ENCODE results near the gene FAM81A. TPM values are rescaled to one million over a fixed set of nuclear protein-coding genes. Genes with fewer than 3 reads are reported as not detected.
A peak's percentile ranks its signal among the peaks of the same experiment; 100 is the strongest.

The FAM81A gene
- polyA plus RNA-seq, 1 donor (not counting 4 experiments of a cell fraction or from before 2014, with no cell fraction given), result 0.84 TPM

GRCh38 chr15:59553879-59554735, 116.1 kb downstream of the FAM81A start:
- H3K79me2 ChIP-seq (ENCODE audit: control insufficient read depth, insufficient read depth, low read length), result no peaks in the 10 kb centered on the region
- dilution Hi-C loops (cut with MboI; ENCODE audit: extremely low pct_ligation_motif_present, low sequenced_read_pairs), result no loop called here
- TF ChIP-seq, protein P1, sequence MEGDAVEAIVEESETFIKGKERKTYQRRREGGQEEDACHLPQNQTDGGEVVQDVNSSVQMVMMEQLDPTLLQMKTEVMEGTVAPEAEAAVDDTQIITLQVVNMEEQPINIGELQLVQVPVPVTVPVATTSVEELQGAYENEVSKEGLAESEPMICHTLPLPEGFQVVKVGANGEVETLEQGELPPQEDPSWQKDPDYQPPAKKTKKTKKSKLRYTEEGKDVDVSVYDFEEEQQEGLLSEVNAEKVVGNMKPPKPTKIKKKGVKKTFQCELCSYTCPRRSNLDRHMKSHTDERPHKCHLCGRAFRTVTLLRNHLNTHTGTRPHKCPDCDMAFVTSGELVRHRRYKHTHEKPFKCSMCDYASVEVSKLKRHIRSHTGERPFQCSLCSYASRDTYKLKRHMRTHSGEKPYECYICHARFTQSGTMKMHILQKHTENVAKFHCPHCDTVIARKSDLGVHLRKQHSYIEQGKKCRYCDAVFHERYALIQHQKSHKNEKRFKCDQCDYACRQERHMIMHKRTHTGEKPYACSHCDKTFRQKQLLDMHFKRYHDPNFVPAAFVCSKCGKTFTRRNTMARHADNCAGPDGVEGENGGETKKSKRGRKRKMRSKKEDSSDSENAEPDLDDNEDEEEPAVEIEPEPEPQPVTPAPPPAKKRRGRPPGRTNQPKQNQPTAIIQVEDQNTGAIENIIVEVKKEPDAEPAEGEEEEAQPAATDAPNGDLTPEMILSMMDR (optimal IDR thresholded peaks at IDR 0.05 in 1 of 3, IDR thresholded peaks at IDR 0.05 in 1 of 3, conservative IDR thresholded peaks at IDR 0.05 in 1 of 3; ENCODE audit: extremely low read depth in 1 of 3, insufficient read depth in 2 of 3, low read length in 3 of 3), result no peak
- H3K4me3 ChIP-seq (ENCODE audit: control insufficient read depth in 2 of 3, extremely low read depth in 1 of 3, insufficient read depth in 2 of 3, low read depth in 1 of 3, low read length in 3 of 3), result peak overlapping the region in 1 of 3 experiments; percentile 12
- no peaks in the 10 kb centered on the region for H4K20me1 ChIP-seq (ENCODE audit: control insufficient read depth, extremely low read depth, insufficient read depth, low read length)
- no peak for DNase-seq (ENCODE audit: low read depth, low spot score)
- H3K4me1 ChIP-seq (ENCODE audit: control insufficient read depth, extremely low read depth, insufficient read depth, low read length), result peaks cover 28% of the 10 kb centered on the region
- peak overlapping the region; percentile 11 for H2AFZ ChIP-seq (ENCODE audit: control insufficient read depth, low read length)
- peak; percentile 95 for FAIRE-seq
- no peaks in the 10 kb centered on the region for H3K27me3 ChIP-seq (ENCODE audit: control insufficient read depth, extremely low read depth, insufficient read depth, low read length)
- no peaks in the 10 kb centered on the region for H3K9me1 ChIP-seq (ENCODE audit: control insufficient read depth, extremely low read depth, insufficient read depth, low read length)
- H3K27ac ChIP-seq (ENCODE audit: control insufficient read depth, insufficient read depth, low read length), result peak overlapping the region; percentile 6
- H3K4me2 ChIP-seq (ENCODE audit: control insufficient read depth, extremely low read depth, insufficient read depth, low read depth, low read length), result peak overlapping the region; percentile 55
- no peak overlapping the region for H3K9ac ChIP-seq (ENCODE audit: control insufficient read depth, extremely low read depth, insufficient read depth, low read length)
- H3K9me3 ChIP-seq (ENCODE audit: control insufficient read depth, low read depth, low read length), result no peaks in the 10 kb centered on the region
- H3K36me3 ChIP-seq (ENCODE audit: control insufficient read depth in 2 of 2, extremely low read depth in 1 of 2, insufficient read depth in 2 of 2, low read length in 2 of 2), result no peaks in the 10 kb centered on the region

GRCh38 chr15:59555696-59556095, 117.7 kb downstream of the FAM81A start:
- Histone ChIP-seq H2AFZ (ENCODE audit: control insufficient read depth, low read length) (peak overlapping the region; percentile 33), H3K4me2 (ENCODE audit: control insufficient read depth, extremely low read depth, insufficient read depth, low read depth, low read length) (peak overlapping the region; percentile 45), H4K20me1 (ENCODE audit: control insufficient read depth, extremely low read depth, insufficient read depth, low read length) (no peaks in the 10 kb centered on the region), H3K36me3 (ENCODE audit: control insufficient read depth in 2 of 2, extremely low read depth in 1 of 2, insufficient read depth in 2 of 2, low read length in 2 of 2) (no peaks in the 10 kb centered on the region), H3K9me3 (ENCODE audit: control insufficient read depth, low read depth, low read length) (no peaks in the 10 kb centered on the region), H3K4me3 (ENCODE audit: control insufficient read depth in 2 of 3, extremely low read depth in 1 of 3, insufficient read depth in 2 of 3, low read depth in 1 of 3, low read length in 3 of 3) (no peak overlapping the region), H3K27me3 (ENCODE audit: control insufficient read depth, extremely low read depth, insufficient read depth, low read length) (no peaks in the 10 kb centered on the region), H3K9me1 (ENCODE audit: control insufficient read depth, extremely low read depth, insufficient read depth, low read length) (no peaks in the 10 kb centered on the region), H3K4me1 (ENCODE audit: control insufficient read depth, extremely low read depth, insufficient read depth, low read length) (peaks cover 28% of the 10 kb centered on the region), H3K79me2 (ENCODE audit: control insufficient read depth, insufficient read depth, low read length) (no peaks in the 10 kb centered on the region), H3K27ac (ENCODE audit: control insufficient read depth, insufficient read depth, low read length) (peak overlapping the region; percentile 38), H3K9ac (ENCODE audit: control insufficient read depth, extremely low read depth, insufficient read depth, low read length) (no peak overlapping the region)
- dilution Hi-C loops (cut with MboI; ENCODE audit: extremely low pct_ligation_motif_present, low sequenced_read_pairs), result no loop called here
- TF ChIP-seq, protein P1 (optimal IDR thresholded peaks at IDR 0.05 in 1 of 3, IDR thresholded peaks at IDR 0.05 in 1 of 3, conservative IDR thresholded peaks at IDR 0.05 in 1 of 3; ENCODE audit: extremely low read depth in 1 of 3, insufficient read depth in 2 of 3, low read length in 3 of 3), result no peak
- no peak for TF ChIP-seq EZH2 (IDR thresholded peaks at IDR 0.05; ENCODE audit: low read length)
- DNase-seq (ENCODE audit: low read depth, low spot score), result no peak
- peak; percentile 58 for FAIRE-seq
